GM18517 (cell line): ENCODE data around the gene CCDC8.
"Not testable (repeated sequence)": the region's sequence is repeated elsewhere in the genome, so short reads cannot be mapped to it uniquely, and the experiment has no call there.

Experiments
- ATAC-seq: cut with Tn5 transposase; IDR thresholded peaks from one replicate; pipeline ENCODE4 v1.9.1; 2021; ENCODE audit warnings: mild to moderate bottlenecking, moderate library complexity; ENCODE audit not compliant: unreplicated experiment

Gene CCDC8

DNA sequence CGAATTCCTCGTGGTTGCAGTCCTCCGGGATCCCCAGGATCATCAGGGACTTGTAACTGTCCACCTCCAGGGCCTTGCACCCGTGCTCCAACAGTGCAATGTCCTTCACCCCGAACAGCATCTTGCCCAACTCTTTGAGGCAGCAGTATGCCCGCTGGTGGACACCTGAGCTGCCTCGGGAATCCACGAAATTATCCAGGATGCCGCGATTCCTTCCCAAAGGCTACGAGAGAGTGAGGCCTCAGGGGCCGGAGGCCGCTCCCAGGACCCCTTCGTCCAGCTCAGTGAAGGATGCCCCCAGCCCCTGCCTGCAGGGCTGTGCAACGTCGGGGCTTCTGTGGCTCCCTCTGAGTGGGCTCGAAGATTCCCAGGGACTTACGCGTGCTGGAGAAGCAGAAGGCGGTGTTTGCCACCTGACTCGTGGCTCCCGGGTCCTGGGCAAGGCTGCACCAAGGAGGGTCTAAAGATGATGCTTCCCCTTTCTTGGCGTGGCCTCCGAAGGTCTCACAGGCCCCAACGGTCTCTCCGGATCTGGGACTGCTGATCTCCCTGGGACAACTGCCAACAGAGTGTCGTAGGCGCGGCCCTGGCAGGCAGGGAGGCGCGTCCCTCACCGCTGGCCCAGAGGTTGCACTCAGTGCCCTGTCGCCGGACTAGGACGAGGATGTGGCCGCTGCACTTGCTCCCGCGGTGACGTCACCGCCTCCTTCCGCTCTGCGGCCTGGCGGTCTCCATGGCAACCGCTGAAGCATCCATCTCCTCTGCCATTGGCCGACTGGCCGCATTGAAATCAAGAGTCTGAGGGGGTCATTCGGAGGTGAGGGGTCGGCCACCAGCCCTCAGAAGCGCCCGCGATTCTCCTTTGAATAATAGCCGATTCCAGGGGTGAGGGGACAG, 15.1 kb upstream of the CCDC8 start, which contains the start of gene PNMA8C:
TSS of gene PNMA8C (minus strand) at position 698 of the 897 bp plus-strand sequence. CDS start at position 121, 577 bp downstream.
- ATAC-seq, result no peak

DNA sequence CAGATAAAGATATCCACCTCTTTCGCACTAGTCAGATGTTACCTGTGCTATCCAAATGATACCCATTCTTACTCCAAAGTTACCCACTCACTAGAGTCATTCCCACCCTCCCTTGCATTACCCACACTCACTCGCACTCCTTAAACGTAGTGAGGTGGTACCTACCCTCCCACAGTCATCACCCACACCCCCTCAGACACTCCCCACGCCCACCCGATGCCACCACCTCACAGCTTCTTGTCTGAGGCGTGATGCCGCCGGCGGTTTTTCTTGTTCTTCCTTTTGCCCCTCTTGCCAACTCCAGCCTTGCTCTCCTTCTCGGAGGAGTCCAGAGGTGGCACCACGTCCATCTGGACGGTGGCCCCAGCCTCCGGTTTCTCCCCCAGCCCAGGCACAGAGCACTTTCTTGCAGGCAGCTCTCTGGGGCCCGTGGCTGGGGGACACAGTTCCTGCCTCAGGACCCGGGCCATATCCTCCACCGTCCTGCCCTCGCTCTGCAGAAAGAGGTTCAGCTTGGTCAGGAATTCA, 14.2 kb upstream of the CCDC8 start:
- no peak for ATAC-seq

- ATAC-seq, result no peak
Measured at GRCh38 chr19:46426506-46427162, 13.3 kb upstream of the CCDC8 start.

DNA sequence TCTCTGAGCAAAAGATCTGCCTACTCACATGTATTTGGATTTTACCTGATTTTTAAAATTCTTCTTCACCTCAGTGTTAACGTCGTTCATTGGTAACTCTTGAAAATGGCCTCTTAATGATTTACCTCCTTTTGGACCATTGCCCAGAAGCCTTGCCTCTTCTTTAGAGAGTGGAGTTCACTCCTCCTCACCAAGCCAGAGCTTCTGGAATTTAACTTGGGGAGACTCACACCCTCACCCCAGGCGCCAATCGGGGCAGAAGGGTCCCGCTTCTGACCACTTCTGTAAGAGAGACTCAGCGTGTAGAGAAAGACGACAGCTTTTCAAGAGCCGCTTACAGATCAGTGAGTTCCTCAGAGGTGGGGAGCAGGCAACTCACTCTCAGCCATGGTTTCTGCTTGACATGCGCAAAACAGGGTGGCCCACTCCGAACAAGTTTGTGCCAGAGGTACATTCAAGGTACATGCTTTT, 12.7 kb upstream of the CCDC8 start:
- no peak for ATAC-seq

DNA sequence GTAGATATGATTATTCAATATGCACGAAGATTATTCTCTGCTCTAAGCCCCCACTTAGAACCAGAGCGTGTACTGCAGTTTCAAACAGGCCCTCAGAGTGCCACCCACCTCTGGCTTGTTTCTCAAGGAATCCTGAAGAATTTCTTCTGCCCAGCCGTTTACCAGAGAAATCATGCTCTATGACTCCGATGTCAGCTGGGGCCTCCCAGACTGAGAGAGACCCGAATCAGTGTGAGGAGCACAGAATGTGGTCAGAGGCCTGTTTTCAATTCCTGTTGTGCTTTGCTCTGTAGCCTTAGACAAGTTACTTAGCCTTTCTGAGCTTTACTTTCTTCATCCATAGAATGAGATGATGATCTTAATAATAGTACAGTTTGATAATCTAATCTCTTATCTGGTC, 9.8 kb upstream of the CCDC8 start:
- no peak for ATAC-seq

DNA sequence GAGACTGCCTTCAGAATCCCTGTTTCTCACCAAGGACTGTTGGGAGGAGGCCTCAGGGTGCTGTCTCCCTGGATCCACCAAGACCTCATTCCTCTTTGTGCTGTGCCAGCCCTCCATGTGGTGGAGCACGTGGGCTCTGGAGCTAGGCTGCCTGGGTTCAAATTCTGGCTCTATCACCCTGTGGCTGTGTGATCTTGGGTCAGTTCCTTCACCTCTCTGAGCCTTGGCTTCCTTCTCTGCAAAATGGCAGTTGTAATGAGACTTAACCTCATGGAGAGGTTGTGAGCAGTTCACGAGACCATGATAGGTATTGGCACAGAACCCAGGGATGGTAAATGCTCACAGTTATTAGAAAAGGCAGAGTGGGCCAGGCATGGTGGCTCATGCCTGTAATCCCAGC, 9.0 kb upstream of the CCDC8 start:
- no peak for ATAC-seq

DNA sequence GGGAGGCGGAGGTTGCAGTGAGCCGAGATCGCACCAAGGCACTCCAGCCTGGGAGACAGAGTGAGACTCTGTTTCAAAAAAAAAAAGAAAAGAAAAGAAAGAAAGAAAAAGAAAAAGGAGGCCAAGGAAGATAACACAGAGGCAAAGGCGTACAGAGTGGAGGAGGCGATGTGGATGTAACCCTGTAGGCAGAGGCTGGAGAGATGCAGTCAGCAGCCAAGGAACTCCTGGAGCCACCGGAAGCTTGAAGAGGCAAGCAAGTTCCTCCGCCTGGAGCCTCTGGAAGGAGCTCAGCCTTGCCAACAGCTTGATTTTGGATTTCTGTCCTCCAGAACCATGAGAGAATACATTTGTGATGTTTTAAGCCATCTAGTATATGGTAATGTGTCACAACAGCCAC, 6.7 kb upstream of the CCDC8 start:
- ATAC-seq, result no peak

GRCh38 chr19:46415804-46416709, 2.7 kb upstream of the CCDC8 start:
- not testable (repeated sequence) for ATAC-seq

DNA sequence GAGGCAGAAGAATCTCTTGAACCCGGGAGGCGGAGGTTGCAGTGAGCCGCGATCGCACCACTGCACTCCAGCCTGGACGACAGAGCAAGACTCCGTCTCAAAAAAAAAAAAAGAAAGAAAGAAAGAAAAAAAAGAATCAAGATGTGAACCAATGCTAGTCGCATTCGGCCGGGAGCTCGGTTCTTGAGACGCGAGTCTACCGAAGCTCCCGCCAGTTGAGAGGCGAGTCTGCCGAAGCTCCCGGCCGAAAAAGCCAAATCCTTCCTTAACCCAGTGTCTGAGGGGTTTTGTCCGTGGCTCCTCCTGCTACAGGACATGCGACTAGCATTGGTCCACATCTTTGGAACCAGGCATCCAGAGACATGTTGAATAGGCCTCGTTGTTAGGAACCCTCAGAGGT, 1.5 kb upstream of the CCDC8 start:
- not testable (repeated sequence) for ATAC-seq

GRCh38 chr19:46412650-46413261, 608 bp downstream of the CCDC8 start:
- ATAC-seq, result no peak

GRCh38 chr19:46411925-46412649, 1.3 kb downstream of the CCDC8 start:
- no peak for ATAC-seq

- ATAC-seq, result no peak
Measured at GRCh38 chr19:46411088-46411924, 2.1 kb downstream of the CCDC8 start.

GRCh38 chr19:46410205-46411087, 2.9 kb downstream of the CCDC8 start:
- no peak for ATAC-seq

DNA sequence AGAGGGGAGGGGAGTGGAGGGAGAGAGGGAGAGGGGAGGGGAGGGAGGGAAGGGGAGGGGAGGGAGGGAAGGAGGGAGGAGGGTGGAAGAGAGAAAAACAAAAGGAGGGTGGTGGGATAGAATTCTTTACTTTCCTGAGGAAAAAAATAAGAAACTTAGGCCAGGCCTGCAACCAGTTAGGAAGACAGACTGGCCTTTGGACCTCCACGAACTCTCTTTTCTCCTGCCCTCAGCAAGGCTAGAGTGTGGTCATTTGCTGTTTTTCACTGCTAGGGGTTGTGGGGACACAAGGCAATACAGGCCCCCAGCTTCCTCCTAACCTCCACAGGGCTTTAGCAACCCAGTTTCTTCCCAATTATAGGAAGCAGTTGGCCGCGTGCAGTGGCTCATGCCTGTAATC, 4.2 kb downstream of the CCDC8 start:
- no peak for ATAC-seq

DNA sequence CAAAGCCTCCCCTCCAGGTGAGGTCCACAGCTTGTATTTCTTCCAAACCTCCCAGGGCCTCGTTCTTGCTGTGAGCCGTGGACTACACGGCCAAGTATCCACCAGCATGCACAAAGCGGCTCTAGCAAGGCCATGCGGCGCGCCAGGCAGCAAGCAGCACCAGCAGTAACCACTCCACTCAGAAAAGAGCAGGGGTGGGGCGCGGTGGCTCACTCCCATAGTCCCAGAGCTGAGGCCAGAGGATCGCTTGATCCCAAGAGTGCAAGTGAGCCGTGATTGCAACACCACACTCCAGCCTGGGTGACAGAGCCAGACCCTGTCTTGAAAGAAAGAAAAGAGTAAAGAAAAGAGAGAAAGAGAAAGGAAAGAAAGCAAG, 4.7 kb downstream of the CCDC8 start:
- ATAC-seq, result no peak

DNA sequence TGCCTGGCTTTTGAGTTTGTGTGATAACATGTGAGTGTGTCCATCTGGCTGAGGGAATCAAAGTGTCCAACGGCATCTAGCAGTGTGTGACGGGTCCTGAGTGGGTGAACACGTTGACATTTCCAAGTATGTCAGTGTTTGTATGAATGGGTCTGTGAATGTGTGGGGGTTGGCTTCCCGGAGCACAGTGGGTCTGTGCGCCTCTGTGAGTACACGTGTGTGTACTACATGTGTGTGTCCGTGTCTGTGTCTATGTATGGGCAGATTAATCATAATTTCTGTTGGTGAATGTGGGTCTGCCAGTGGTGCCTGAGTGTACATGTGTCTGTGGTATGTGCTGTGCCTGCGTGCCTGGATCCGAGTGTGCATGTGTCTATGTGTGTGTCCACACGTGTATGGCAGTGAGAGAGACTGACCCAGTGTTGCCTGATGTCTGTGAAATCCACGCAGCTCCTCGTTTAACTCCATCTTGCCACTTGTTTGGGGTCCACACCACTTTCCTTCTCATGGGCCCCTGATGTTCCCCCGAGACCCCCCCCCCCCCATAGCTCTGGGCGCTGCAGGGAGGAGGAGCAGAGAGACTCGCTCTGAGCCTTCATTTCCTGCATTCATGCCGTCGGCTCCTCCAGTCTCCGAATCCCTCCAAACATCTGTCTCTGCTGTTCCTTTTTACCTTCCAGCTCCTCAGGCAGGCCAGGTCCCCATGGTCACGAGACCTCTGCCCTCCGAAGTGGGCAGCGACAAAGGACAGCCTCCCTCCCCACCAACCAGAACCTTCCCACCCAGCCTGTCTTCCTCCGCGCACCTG, 5.3 kb downstream of the CCDC8 start:
- ATAC-seq, result no peak

- ATAC-seq, result no peak
Measured at GRCh38 chr19:46406976-46407375, 6.4 kb downstream of the CCDC8 start.
